NOMO-1 treated with dmso at 0.1 percent for 144 hours (cell line): ENCODE measurements around the gene PGPEP1.
"Not testable (repeated sequence)": the region's sequence is repeated elsewhere in the genome, so short reads cannot be mapped to it uniquely, and the experiment has no call there.

ENCODE experiments used
- DNase-seq: peaks from one replicate; lab custom pipeline; 2025; ENCODE audit not compliant: unreplicated experiment; lab: John Stamatoyannopoulos, UW

Gene PGPEP1

DNA sequence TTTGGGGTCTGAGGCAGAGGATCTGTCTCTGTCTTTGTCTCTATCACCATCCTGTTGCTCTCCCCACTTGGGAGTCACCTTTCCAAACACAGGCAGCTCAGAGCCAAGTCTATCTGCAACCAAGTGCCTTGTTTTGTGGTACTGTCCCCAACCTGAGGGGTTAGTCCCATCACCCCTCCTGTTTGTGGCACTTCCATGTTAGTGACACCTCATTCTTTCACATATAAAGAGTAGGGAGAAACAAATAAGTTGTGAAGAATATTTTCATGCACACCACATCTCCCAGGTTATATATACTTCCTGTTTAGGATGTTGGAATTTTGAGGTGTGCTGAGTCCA lies 49.3 kb downstream of the PGPEP1 start:
- no peak for DNase-seq

DNA sequence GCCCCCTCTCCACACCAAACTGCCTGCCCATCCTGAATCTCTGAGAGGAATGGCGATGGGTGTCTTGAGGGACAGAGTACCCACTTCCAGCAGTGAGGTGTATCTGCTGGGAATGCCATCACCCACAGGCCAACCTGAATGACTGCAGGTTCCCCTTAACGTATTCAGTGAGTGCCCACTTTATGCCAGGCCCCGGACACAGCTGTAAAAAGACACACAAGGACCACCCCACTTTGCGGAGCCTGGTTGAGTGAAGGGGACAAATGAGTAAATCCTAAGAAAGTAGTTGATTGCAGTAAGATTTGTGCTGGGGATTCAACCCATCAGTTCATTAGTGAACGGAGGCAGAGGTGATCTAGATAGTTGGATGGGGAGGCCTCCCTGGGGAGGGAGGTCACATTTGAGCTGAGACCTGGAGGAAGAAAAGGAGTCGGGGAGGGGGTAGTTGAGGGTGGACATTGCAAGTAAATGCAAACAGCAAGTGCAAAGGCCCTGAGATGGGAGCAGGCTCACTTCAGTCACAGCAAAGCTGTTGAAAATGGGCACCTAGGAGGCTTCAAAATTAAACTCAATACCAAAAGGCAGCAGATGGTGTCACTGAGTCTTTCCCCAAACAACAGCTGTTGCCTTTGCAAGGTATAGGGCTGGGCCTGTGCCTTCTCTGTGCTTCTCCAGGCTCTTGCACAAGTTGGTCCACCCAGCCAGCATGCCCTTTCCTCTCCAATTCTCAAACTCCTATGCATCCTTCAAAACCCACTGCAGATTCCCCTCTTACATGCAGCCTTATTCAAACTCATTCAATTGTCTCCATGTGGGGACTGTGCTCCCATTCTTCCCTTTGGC lies 49.9 kb downstream of the PGPEP1 start:
- no peak for DNase-seq

DNA sequence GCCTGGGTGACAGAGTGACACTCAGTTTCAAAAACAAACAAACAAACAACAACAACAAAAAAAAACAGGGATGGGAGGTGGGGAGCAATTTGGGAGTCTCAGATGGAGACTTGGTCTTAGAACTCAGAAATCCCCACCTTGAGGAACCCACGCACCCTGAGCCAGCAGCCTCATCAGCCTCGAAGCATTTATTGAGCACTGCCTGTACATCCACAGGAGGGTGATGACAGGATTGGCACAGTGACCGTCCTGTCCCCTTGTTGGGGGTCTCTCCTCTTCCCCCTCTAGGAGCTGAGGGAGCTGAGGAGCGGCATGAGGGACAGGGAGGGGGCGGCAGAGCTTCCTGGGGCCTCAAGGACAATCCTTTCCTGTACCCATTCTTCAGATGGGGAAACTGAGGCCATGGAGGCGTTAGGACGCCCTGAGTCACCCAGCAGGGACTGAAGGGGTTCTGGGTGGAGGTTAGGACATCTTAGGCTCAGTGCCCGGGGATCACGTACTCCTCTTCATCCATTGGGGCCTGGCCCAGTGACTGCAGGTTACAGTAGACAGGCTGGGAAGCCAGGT lies 51.2 kb downstream of the PGPEP1 start:
- DNase-seq: no peak

DNA sequence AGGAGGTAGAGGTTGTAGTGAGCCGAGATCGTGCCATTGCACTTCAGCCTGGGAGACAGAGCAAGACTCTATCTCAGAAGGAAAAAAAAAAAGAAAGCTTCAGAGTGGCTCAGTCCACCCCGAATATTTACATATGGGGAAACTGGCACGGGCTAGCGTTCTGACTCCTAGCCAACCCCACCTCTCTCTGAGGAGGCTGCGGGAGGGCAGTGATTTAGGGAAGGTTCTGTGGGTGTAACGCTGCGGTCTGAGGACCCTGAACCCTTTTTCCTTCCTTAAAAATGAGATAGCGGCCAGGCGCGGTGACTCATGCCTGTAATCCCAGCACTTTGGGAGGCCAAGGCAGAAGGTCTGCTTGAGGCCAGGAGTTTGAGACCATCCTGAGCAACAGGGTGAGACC lies 52.0 kb downstream of the PGPEP1 start:
- DNase-seq: peak; percentile 85

DNA sequence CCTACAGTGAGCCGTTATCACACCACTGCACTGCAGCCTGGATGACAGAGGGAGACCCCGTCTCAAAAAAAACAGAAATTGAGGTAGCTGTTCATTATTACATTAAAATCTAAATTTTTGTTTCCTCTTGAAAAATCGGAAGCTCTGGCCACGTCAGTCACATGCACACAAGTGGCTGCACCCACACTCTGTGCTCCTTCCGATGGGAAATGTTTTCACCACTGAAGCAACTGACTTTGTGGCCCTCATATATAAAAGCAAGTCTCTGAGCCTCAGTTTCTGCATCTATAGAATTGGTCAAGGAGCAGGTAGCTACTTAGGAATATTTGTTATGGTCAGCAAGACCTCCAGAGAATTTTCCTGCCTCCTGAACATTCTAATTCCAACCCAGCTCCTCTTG lies 52.5 kb downstream of the PGPEP1 start:
- DNase-seq: no peak

DNA sequence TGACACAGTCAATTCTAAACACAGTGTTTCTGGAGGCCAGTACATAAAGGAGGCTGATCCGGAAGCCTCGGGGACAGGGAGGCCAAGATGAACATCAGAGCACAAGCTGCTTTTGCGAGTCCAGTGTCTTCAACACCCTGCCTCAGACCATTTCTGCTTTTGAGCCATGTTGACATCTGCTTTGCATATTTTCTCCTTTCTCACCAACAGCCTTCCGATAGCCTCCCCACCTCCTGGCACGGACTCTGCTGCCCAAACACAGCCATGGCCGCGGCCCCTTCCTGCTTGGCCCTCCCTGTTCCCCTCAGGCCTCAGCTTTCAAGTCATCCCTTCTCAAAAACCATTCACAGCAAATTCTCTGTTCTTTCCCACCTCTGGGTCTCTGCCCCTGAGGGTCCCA lies 53.4 kb downstream of the PGPEP1 start:
- peak; percentile 11 for DNase-seq

DNA sequence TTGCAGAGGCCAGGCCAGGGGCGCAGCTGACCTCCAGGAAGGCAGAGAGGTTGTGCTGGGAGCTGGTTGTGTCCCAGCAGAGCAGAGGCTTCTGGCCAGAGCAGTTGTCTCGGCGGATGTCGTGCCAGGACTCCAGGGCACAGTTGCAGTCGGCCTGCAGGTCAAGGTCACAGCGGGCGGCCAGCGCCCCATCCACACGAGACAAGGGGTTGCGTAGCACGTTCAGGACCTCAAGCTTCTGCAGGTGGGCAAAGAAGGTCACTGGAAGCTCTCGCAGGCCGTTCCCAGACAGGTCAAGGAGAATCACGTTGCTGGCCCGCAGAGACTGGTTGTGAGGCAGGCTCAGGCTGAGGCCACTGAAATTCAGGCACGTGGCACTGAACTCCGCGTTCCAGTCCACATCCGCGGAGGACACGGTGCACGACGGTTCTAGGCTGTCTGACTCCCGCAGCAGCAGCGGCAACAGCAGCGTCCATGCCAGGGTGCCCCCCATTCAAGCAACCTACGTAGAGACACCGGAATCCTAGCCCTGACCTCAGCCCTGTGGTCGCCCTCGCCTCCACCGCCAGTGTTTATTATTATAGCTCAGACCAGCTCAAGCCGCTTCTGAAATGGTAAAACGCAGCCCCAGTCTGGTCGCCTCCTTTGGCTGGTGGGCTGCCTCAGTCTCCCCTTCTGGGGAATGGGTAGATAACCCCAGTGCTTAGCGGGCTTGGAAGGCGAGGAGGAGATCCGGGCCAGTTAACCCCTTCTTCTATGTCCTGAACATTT lies 56.3 kb downstream of the PGPEP1 start:
- DNase-seq: no peak

DNA sequence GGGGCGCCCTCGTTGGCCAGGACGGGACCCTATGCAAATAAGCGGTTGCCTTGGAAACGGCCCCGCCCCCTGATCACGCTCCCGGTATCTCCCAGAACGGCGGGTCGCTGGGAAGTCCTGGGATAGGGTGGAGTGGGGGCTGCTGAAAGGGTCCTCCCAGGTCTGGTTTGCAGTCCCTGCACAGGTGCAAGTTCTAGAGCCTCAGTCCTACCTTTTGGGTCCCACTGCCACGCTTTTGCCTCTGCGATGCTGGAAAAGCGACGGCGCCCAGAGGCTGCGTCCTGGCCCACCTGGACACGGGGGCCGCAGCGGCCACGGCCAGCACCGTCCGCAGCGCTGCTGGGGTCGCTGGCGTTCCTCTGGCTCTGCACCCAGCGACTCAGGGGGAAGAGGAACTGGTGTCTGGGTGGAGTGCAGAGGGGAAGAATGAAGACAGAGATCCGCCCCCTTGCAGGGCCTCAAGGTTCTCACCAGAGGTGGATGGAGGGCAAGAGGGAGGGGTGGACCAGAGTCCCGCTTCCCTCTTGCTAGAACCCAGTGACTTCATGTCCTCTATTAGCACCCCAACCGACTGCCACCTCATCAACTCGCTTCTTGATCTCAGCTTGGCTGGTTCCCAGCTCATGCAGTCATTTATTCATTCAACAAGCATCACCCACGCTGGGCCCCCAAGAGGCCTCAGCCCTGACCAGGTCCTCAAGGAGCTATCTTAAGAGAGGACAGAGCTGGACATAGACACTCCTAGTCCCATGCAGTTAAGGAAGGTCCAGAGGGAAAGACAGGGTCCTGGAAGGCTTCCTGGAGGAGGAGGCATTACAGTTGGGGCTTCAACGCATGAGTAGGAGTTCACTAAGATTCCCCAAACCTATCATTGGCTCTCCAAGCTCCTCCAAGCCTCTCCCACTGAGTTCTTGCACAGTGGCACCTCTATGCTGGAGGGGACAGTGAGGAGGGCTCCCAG lies 57.1 kb downstream of the PGPEP1 start, which contains the start of gene LRRC25:
Gene LRRC25 (minus strand): TSS at position 381 of the 961 bp plus-strand sequence. CDS start 659 bp downstream, outside the sequence.
- peak; percentile 98 for DNase-seq

DNA sequence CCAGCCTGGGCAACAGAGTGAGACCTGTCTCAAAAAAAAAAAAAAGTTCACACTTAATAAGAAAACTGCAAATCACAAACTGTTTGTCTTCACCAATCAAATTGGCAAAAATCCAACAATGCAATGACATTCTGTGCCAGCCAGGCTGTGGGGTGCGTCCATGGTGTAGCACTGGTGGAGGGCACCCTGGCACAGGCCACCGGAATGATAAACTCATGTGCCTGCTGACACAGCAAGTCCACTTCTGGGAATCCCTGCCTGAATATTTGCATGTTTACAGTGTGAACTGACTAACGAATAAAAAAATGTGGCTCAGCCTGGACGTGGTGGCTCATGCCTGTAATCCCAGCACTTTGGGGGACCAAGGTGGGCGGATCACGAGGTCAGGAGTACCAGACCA lies 58.6 kb downstream of the PGPEP1 start:
- no peak for DNase-seq

DNA sequence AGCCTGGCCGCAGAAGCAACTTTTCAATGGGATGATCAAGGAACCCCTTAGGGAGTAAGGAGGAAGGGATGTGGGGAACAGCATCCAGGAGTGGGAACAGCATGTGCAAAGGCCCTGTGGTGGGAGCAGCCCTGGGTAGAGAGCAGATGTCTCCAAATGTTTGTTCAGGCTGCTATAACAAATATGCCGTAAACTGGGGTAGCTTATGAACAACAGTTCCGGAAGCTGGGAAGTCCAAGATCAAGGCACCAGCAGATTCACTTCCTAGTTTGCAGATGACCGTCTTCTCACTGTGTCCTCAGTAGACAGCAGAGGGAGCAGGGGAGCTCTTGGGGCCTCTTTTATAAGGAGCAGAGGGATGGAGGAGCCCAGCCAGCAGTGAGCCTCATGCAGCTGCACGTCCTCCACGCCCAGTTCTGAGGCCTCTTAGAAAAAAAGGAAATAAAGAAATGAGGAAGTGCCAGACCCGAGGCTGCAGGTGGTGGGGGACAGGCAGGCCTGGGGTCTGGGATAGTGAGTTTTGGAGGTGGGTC lies 61.2 kb downstream of the PGPEP1 start:
- peak; percentile 98 for DNase-seq

DNA sequence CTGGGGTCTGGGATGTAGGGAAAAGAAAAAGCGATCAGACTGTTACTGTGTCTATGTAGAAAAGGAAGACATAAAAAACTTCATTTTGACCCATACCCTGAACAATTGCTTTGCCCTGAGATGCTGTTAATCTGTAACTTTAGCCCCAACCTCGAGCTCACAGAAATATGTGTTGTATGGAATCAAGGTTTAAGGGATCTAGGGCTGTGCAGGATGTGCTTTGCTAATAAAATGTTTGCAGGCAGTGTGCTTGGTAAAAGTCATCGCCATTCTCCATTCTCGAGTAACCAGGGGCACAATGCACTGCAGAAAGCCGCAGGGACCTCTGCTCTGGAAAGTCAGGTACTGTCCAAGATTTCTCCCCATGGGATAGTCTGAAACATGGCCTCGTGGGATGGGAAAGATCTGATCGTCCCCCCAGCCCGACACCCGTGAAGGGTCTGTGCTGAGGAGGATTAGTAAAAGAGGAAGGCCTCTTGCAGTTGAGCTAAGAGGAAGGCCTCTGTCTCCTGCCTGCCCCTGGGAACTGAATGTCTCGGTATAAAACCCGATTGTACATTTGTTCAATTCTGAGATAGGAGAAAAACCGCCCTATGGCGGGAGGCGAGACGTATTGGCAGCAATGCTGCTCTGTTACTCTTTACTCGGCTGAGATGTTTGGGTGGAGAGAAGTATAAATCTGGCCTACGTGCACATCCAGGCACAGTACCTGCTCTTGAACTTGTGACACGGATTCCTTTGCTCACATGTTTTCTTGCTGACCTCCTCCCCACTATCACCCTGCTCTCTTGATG lies 62.3 kb downstream of the PGPEP1 start:
- peak; percentile 3 for DNase-seq

DNA sequence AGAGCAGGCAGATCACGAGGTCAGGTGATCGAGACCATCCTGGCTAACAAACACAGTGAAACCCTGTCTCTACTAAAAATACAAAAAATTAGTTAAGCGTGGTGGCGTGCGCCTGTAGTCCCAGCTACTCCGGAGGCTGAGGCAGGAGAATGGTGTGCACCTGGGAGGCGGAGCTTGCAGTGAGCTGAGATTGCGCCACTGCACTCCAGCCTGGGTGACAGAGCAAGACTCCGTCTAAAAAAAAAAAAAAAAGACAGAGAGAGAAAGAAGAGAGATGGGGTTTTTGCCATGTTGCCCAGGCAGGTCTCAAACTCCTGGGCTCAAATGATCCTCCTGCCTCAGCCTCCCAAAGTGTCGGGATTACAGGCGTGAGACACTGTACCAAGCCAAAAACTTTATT lies 65.4 kb downstream of the PGPEP1 start:
- DNase-seq: not testable (repeated sequence)

DNA sequence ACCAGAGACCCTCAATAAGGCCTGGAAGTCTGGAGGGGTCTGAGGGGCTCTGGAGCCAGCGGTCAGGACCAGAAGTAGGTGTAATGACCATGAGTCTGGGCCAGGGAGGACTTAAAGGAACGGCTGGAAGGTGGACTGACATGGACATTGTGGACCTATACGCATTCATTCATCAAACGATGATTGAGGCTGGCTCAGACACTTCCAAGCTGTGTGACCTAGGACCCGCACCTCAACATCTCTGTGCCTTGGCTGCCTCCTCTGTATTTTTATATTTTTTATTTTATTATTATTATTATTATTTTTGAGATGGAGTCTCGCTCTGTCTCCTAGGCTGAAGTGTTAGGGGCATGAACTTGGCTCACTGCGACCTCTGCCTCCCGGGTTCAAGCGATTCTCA lies 66.4 kb downstream of the PGPEP1 start:
- no peak for DNase-seq

DNA sequence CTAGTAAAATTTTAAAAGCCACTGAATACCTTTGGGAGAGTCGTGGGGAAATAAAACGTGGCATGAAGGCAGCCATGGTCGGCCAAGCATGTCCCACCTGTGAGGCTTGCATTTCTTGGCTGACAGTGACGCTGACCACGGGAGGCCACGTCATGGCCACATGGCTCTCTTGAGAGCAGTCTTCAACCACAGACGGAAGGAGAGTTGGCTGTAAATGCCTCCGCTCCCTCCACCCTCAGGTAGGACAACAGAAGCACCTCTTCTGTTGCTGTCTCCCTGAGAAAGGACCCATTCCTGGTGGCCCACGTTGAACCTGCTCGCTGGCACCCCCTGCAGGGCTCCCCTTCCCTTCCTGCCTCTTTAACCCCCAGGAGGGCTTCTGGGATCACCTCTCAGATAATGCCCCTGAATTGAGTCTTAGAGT lies 67.7 kb downstream of the PGPEP1 start:
- no peak for DNase-seq

DNA sequence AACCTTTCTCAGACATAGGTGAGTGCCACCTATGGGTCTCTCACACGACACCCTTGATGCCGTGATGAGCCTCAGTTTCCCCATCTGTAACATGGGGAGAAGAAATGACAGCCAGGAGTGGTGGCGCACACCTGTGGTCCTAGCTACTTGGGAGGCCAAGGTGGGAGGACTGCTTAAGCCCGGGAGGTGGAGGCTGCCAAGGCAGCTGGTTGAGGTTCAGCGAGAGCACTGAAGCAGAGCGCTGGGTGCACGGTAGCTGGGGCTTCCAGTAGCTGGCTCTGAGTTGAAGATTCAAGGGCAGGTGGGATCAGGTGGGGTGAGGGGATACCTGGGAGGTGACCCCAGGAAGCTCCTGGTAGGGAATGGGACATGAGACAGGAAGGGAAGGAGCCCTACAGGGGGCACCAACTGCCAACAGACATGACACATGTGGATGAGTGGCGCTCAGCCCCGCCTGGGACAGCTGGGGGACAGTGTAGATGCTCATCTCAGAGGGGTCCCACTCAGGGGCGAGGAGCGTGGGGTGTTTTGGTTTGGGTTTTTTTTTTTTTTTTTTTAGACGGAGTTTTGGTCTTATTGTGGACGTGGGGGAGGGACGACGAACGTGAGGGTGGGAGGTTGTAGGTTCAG lies 72.3 kb downstream of the PGPEP1 start:
- DNase-seq: no peak

DNA sequence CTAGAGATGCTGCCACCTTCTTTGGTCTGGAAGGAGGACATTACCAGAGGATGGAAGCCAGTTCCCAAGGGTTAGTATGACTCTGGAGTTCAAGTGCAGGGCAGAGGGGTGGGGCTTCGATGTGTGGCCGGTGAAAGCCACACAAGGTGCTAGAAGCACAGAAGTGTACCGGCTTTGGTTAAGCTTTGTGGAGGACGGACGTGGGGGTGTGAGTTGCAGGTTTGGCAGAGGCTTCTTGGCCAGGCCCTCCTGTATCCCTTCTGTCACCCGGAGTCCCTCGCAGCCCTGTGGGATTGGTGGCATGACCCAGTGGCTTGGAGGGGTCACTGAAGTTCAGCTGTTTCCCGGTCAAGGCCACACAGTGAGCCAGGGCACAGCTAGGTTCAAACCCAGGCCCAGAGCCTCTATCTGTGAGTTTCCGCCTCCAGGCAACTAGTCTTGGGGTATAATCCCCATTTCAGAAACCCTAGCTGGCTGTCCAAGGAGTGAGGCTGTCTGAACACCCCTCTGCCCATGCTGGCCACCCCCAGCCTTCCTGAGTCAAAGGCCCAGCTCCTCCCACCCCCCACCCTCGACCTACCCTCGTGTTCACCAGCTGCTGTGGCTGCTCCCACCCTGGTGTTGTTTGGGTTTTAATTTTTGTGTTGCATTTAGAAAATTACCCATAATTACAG lies 74.2 kb downstream of the PGPEP1 start:
- DNase-seq: no peak

DNA sequence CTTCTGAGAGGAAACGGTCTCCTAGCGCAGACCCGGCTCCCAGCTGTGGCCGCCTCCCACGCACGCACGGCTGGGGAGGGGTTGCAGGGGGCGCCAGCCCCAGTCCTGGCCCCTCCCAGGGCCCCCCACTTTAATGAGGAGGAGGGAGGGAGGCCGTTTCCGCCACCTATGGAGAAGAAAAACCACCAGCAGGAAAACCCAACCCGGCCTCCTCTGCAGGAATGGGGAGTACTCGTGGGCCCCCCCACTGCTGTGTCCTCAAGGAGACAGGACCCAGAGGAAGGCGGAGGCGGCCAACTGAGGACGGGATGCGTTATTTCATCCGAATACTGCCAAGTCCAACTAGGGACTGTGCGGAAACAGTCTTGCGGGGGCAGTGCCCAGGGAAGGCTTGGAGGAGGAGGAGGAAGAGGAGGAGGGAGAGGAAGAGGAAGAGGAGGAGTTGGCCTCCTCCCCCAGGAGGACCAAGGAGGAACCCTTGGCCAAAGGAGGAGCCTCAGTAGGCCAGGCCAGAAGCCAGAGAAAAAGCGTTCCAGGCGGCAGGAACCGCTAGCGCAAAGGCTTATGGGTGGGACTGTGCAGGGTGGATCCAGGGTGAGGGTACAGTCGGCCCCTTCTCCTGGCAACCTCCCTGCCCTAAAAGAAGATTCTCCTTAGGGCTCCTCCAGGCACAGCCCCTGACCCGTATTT lies 74.9 kb downstream of the PGPEP1 start:
- DNase-seq: peak; percentile 71

DNA sequence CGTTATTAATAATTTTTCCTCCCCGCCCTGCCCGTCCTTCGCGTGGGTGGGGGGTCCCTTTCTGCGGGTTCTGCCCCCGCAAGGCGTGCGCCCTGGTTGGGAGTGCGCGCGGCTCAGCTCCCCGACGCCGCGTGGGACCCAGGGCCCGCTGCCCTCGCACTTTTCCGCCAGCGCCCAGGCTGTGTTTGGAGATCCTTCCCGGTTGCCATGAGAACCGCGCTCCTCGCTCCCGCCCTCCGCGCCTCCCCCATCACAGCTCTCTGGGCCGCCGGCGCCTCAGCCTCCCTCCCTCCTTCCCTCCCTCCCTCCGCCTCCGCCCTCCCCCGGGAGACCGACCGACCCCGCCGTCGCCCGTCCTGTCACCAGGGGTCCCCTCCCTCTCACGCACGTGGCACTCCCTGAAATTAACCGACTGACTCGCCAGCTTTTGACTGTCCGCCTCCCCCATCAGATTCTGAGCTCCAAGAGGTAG lies 76.4 kb downstream of the PGPEP1 start:
- DNase-seq: peak; percentile 78
